ENCODE data around the gene CCDC71.

CCDC71 gene

GRCh38 chr3:49131576-49131975 is 34.6 kb downstream of the CCDC71 start:
- no peak for DNase-seq (ENCODE audit: low read depth in 1 of 2, low spot score in 1 of 2)

GRCh38 chr3:49131040-49131439 is 35.1 kb downstream of the CCDC71 start:
- no peak for DNase-seq (ENCODE audit: low read depth in 1 of 2, low spot score in 1 of 2)

DNA sequence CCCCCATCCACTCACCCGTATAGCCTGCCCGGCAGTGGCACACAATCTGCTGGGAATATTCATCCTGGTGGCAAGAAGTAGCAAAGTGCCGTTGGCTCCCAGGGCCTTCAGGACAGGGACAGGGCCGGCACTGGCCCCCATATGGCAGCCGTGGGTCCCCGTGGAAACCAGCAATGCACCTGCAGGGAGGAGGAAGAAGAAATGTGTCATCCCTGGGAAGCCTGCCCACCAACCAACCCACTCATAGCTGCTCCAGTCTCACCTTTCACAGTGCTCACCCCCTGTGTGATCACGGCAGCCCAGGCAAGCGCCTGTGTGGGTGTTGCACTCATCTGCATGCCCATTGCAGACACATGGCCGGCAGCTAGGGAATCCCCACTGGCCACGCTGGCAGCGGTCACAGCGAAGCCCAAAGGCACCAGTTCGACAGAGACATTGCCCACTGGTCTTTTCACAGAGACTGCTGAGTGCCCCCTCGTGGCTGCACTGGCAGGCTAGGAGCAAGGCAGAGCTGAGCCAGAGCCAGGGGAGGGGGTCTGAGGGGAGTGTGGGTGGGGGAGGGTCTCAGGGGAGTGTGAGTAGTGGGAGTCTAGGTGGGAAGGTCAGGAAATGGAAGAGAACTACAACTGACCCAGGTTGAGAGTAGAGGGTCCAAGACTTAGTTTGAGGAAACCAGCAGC is 41.0 kb downstream of the CCDC71 start:
- DNase-seq (ENCODE audit: low read depth in 1 of 2, low spot score in 1 of 2) = no peak

DNA sequence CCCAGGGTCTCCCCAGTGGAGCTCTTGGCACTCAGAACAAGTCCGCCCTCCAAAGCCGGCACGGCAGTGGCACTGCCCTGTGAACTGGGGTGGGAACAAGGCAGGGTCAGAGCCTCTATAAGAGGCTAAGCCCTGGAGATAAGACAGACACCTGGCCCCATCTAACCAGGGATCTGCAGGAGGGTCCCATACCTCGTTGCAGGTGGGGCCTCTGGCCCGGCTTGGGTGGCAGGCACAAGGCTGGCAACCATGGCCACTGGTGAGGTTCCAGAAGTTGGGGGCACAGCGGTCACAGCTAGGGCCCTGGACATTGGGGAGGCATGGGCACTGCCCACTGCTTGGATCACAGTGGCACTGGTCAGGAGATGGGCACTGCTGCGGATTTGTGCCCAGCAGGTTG is 41.9 kb downstream of the CCDC71 start:
- no peak for DNase-seq (ENCODE audit: low read depth in 1 of 2, low spot score in 1 of 2)

DNA sequence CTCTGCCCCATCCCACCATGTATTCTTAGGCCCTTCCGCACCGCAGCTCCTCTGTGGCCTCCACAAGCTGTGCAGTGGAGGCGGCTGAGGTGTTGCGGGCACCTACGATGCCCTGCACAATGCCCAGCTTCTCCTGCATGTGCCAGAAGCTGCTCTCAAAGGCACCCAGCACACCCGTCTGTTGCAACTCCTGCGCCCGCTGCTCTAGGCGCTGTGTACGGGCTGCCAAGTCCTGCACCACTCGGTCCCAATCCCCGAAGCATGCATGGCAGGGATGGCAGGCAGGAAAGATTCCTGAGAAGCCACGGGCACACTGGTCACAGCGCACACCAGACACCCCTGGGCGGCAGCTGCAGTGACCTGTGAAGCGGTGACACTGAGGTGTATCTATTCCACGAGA is 42.4 kb downstream of the CCDC71 start:
- no peak for DNase-seq (ENCODE audit: low read depth in 1 of 2, low spot score in 1 of 2)

DNA sequence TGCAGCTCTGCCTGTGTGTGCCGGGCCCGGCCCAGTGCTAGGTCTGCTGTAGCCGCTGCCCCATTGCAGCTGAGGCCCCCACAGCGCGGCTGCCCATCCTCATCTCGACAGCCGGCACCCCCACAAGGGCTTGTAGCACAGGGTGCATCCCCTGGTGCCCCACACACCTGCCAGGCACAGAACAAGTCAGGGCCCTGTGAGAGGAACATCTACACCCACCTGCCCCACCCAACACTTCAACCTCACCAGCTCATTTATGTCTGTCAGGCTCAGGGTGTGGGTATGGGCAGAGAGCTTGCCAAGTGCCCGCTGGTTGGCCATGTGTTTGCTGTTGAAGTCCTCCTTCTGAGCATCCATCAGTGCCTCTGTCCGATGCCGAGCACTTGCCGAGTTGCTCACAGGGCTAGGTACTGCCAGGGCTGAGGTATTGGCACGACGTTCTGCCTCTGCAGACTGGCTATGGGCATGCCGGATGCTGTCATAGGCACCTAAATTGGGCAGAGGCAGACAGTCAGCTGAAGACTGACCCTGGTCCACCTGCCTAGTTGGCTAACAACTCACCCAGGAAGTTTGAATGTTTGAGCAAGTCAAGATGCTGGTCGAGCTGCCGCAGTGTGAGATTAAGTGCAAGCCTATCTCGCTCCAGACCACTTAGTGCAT is 43.1 kb downstream of the CCDC71 start:
- DNase-seq (ENCODE audit: low read depth in 1 of 2, low spot score in 1 of 2) = no peak

- DNase-seq (ENCODE audit: low read depth in 1 of 2, low spot score in 1 of 2) = no peak
Measured at GRCh38 chr3:49122451-49122850, 43.7 kb downstream of the CCDC71 start.

DNA sequence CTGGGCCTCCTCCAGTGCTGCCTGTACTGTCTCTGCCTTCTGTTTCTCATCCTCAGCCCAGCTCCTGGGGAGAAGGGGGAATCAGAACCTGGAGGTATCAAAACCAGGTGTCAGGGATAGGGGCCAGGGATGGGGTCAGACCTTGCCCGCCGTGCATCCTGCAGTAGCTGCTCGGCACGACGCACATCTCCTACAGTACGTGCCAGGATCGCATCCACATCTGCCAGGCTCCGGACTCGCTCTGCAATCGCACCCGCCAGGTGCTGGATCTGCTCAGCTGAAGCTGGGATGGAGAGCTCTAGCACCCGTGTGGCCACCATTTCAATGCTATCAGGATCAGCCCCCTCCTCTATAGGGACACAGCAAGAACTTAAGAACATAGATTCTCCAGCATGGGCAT is 44.1 kb downstream of the CCDC71 start:
- DNase-seq (ENCODE audit: low read depth in 1 of 2, low spot score in 1 of 2) = no peak

DNA sequence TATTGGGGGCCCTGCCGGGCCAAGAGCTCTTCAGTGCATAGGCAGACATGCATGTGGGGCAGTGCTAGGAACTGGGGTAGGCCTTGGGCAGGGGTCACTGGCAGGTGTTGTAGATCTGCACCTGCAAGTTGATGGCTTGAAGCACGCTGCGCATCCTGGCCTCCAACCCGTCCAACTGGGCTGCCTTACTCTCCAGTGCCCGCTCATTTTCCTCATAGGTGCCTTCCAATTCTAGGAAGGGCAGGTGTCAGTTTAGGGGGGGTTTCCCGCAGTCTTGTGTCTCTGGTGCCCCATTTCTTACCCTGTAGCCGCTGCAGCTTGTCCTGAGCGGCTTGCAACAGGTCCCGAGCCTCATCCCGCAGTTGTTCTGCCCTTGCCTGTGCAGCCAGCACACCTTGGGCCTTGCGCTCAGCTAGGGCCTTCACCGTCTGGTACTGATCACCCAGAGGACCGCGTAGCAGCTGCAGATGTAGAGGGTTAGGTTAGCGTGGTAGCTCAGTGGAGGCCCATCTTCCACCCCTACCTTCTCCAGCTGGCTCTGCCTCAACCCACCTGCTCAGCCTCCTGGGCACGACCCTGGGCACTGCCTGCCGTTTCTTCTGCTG is 44.9 kb downstream of the CCDC71 start:
- no peak for DNase-seq (ENCODE audit: low read depth in 1 of 2, low spot score in 1 of 2)

DNA sequence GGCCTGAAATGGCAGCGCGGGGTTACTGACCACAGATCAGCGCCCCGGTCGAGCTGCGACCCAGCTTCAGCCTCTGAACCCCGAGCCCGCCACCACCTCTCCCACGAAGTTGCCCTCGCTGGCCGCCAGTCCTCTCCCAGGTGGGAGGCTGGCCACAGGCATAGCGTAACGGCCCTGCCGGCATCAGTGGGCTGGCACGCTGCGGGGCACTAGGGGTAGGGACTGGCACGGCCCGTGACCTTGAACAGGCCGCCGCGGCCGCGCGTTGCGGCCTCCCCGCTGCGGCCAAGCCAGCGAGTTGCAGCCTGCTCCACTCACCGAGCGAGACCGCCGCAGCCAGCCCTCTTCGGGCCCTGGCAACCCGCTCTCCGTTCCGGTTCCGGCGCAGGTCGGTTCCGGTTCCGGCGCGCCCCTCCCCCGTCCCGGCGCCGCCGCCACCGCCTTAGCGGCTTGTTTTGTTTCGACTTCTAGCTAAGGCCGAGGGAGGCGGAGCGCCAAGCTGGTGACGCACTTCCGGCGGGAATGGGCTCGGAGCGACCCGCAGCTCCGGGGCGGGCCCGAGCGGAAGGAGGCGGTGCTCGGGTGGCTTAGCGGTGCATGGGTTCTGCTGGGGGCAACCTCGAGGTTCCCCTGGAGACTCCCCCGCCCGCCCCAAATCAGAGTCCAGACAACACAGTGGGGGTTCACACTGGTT is 45.5 kb downstream of the CCDC71 start, which contains the start of gene USP19:
Gene USP19 (minus strand): TSS at position 386 of the 694 bp plus-strand sequence. CDS start 1,678 bp downstream, outside the sequence.
- peak; percentile 83 to 92 for DNase-seq (ENCODE audit: low read depth in 1 of 2, low spot score in 1 of 2)

- no peak for DNase-seq (ENCODE audit: low read depth in 1 of 2, low spot score in 1 of 2)
Measured at GRCh38 chr3:49120096-49120437, 46.1 kb downstream of the CCDC71 start.

GRCh38 chr3:49119439-49119838 is 46.7 kb downstream of the CCDC71 start:
- no peak for DNase-seq (ENCODE audit: low read depth in 1 of 2, low spot score in 1 of 2)

GRCh38 chr3:49119036-49119435 is 47.1 kb downstream of the CCDC71 start:
- no peak for DNase-seq (ENCODE audit: low read depth in 1 of 2, low spot score in 1 of 2)

Data from stimulated activated CD4-positive, alpha-beta T cell treated with anti-CD3 and anti-CD28 coated beads, Interleukin-15, amount 100 ng/mL, for 1 hour (primary cell).